Measurements from ENCODE around the gene SS18L1.

SS18L1 gene

GRCh38 chr20:62167474-62167873 lies 23.9 kb downstream of the SS18L1 start:
- no peak for TF ChIP-seq CTCF (IDR thresholded peaks at IDR 0.05; ENCODE audit: insufficient read depth, low read length, missing control alignments)
- DNase-seq (ENCODE audit: low read depth, low spot score): no peak
- no peak overlapping the region for H3K4me3 ChIP-seq (ENCODE audit: low read depth, low read length)
- CTCF ChIA-PET: interaction anchor here (1.1 to 1.4 kb wide), 4 partner anchors 11 to 157 kb away, joined by 3 to 6 read pairs (median 4); no protein-coding TSS in a partner anchor
- POLR2A ChIA-PET: no interaction called here

- TF ChIP-seq CTCF (IDR thresholded peaks at IDR 0.05; ENCODE audit: insufficient read depth, low read length, missing control alignments): no peak
- POLR2A ChIA-PET: no interaction called here
- H3K4me3 ChIP-seq (ENCODE audit: low read depth, low read length): no peak overlapping the region
- no peak for DNase-seq (ENCODE audit: low read depth, low spot score)
- CTCF ChIA-PET: interaction anchor here (1.1 to 1.4 kb wide), 2 partner anchors 142 to 157 kb away, joined by 3 to 6 read pairs; no protein-coding TSS in a partner anchor
Observed at GRCh38 chr20:62168061-62168460, 24.5 kb downstream of the SS18L1 start.

- no peak for TF ChIP-seq CTCF (IDR thresholded peaks at IDR 0.05; ENCODE audit: insufficient read depth, low read length, missing control alignments)
- no peak for DNase-seq (ENCODE audit: low read depth, low spot score)
Observed at GRCh38 chr20:62168890-62169435, 25.4 kb downstream of the SS18L1 start.

GRCh38 chr20:62170536-62170935 lies 27.0 kb downstream of the SS18L1 start:
- DNase-seq (ENCODE audit: low read depth, low spot score): no peak
- ChIA-PET CTCF (interaction anchor here (1.4 kb wide), 1 partner anchor 14 kb away, joined by 4 read pairs; no protein-coding TSS in a partner anchor), POLR2A (no interaction called here)
- no peak for TF ChIP-seq CTCF (IDR thresholded peaks at IDR 0.05; ENCODE audit: insufficient read depth, low read length, missing control alignments)
- no peak overlapping the region for H3K4me3 ChIP-seq (ENCODE audit: low read depth, low read length)

More at GRCh38 chr20:62168890-62169435, 25.4 kb downstream of the SS18L1 start:
- CTCF ChIA-PET: no interaction called here
- POLR2A ChIA-PET: no interaction called here
- no peak overlapping the region for H3K4me3 ChIP-seq (ENCODE audit: low read depth, low read length)

GRCh38 chr20:62171245-62171644 lies 27.7 kb downstream of the SS18L1 start:
- POLR2A ChIA-PET: no interaction called here
- DNase-seq (ENCODE audit: low read depth, low spot score): no peak
- no peak for TF ChIP-seq CTCF (IDR thresholded peaks at IDR 0.05; ENCODE audit: insufficient read depth, low read length, missing control alignments)
- CTCF ChIA-PET: interaction anchor here (1.0 to 1.6 kb wide), 3 partner anchors 15 to 239 kb away, joined by 3 to 4 read pairs (median 3); no protein-coding TSS in a partner anchor
- no peak overlapping the region for H3K4me3 ChIP-seq (ENCODE audit: low read depth, low read length)

GRCh38 chr20:62172666-62173065 lies 29.1 kb downstream of the SS18L1 start:
- no peak for TF ChIP-seq CTCF (IDR thresholded peaks at IDR 0.05; ENCODE audit: insufficient read depth, low read length, missing control alignments)
- CTCF ChIA-PET: interaction anchor here (1.8 kb wide), 1 partner anchor 16 kb away, joined by 4 read pairs; no protein-coding TSS in a partner anchor
- H3K4me3 ChIP-seq (ENCODE audit: low read depth, low read length): no peak overlapping the region
- POLR2A ChIA-PET: no interaction called here
- no peak for DNase-seq (ENCODE audit: low read depth, low spot score)

All from AG04449 (cell line).